ENCODE data around the gene RNASE11.

The RNASE11 gene

GRCh38 chr14:20613094-20614037 lies 25.6 kb upstream of the RNASE11 start:
- Histone ChIP-seq H3K9ac (ENCODE audit: low read length) (peak overlapping the region; percentile 16; the same call in 1 of the 2 replicates), H3K9me2 (ENCODE audit: low read depth, low read length) (no peaks in the 10 kb centered on the region), H3K4me3 (ENCODE audit: low read depth, low read length, poor library complexity, severe bottlenecking) (peak overlapping the region; percentile 58), H3K79me2 (ENCODE audit: insufficient read depth, low read length) (no peaks in the 10 kb centered on the region), H3K4me2 (ENCODE audit: low read length) (peak overlapping the region; percentile 78), H3K27me3 (ENCODE audit: insufficient read depth, low read length) (no peaks in the 10 kb centered on the region), H3K36me3 (ENCODE audit: insufficient read depth, low read length) (no peaks in the 10 kb centered on the region), H3K9me3 (ENCODE audit: low read length) (no peaks in the 10 kb centered on the region), H2AFZ (ENCODE audit: low read length) (no peak overlapping the region), H3K27ac (ENCODE audit: low read depth, low read length, poor library complexity, severe bottlenecking) (no peak overlapping the region), H3K4me1 (ENCODE audit: insufficient read depth, low read length, severe bottlenecking) (peaks cover 48% of the 10 kb centered on the region), H4K20me1 (ENCODE audit: insufficient read depth, low read length) (no peaks in the 10 kb centered on the region), H3F3A (ENCODE audit: insufficient read depth, low read length) (peaks cover 8% of the 10 kb centered on the region)
- peak; percentile 54; the same call in 1 of the 2 replicates for TF ChIP-seq CTCF (IDR thresholded peaks at IDR 0.05; ENCODE audit: low read length)
- TF ChIP-seq EZH2 (IDR thresholded peaks at IDR 0.05; ENCODE audit: borderline replicate concordance, low read length), result no peak

GRCh38 chr14:20612403-20612802 lies 24.6 kb upstream of the RNASE11 start:
- no peak overlapping the region for H2AFZ ChIP-seq (ENCODE audit: low read length)
- no peak for TF ChIP-seq CTCF (IDR thresholded peaks at IDR 0.05; ENCODE audit: low read length)
- no peak for TF ChIP-seq EZH2 (IDR thresholded peaks at IDR 0.05; ENCODE audit: borderline replicate concordance, low read length)
- H3K4me2 ChIP-seq (ENCODE audit: low read length), result peak overlapping the region; percentile 57
- no peaks in the 10 kb centered on the region for H3K79me2 ChIP-seq (ENCODE audit: insufficient read depth, low read length)
- H4K20me1 ChIP-seq (ENCODE audit: insufficient read depth, low read length), result no peaks in the 10 kb centered on the region
- peaks cover 53% of the 10 kb centered on the region for H3K4me1 ChIP-seq (ENCODE audit: insufficient read depth, low read length, severe bottlenecking)
- no peak overlapping the region for H3K9ac ChIP-seq (ENCODE audit: low read length)
- no peaks in the 10 kb centered on the region for H3K9me2 ChIP-seq (ENCODE audit: low read depth, low read length)
- H3K27ac ChIP-seq (ENCODE audit: low read depth, low read length, poor library complexity, severe bottlenecking), result no peak overlapping the region
- no peaks in the 10 kb centered on the region; the same call in 1 of the 2 replicates for H3K27me3 ChIP-seq (ENCODE audit: insufficient read depth, low read length)
- peaks cover 8% of the 10 kb centered on the region for H3F3A ChIP-seq (ENCODE audit: insufficient read depth, low read length)
- no peaks in the 10 kb centered on the region for H3K9me3 ChIP-seq (ENCODE audit: low read length)
- H3K4me3 ChIP-seq (ENCODE audit: low read depth, low read length, poor library complexity, severe bottlenecking), result peak overlapping the region; percentile 58
- H3K36me3 ChIP-seq (ENCODE audit: insufficient read depth, low read length), result no peaks in the 10 kb centered on the region

GRCh38 chr14:20611277-20611676 lies 23.5 kb upstream of the RNASE11 start:
- TF ChIP-seq EZH2 (IDR thresholded peaks at IDR 0.05; ENCODE audit: borderline replicate concordance, low read length) (no peak), CTCF (IDR thresholded peaks at IDR 0.05; ENCODE audit: low read length) (no peak)
- H3K9me2 ChIP-seq (ENCODE audit: low read depth, low read length), result no peaks in the 10 kb centered on the region
- no peak overlapping the region for H3K4me3 ChIP-seq (ENCODE audit: low read depth, low read length, poor library complexity, severe bottlenecking)

More at GRCh38 chr14:20611277-20611676, 23.5 kb upstream of the RNASE11 start:
- Histone ChIP-seq H3K4me1 (ENCODE audit: insufficient read depth, low read length, severe bottlenecking) (peaks cover 53% of the 10 kb centered on the region), H3K27ac (ENCODE audit: low read depth, low read length, poor library complexity, severe bottlenecking) (no peak overlapping the region), H3K9me3 (ENCODE audit: low read length) (no peaks in the 10 kb centered on the region), H2AFZ (ENCODE audit: low read length) (no peak overlapping the region), H3K36me3 (ENCODE audit: insufficient read depth, low read length) (no peaks in the 10 kb centered on the region), H3F3A (ENCODE audit: insufficient read depth, low read length) (peaks cover 8% of the 10 kb centered on the region), H3K27me3 (ENCODE audit: insufficient read depth, low read length) (no peaks in the 10 kb centered on the region; the same call in 1 of the 2 replicates), H4K20me1 (ENCODE audit: insufficient read depth, low read length) (no peaks in the 10 kb centered on the region), H3K4me2 (ENCODE audit: low read length) (peak overlapping the region; percentile 96; the same call in 1 of the 2 replicates), H3K9ac (ENCODE audit: low read length) (no peak overlapping the region), H3K79me2 (ENCODE audit: insufficient read depth, low read length) (no peaks in the 10 kb centered on the region)
